ENCODE results near the gene MGAT4A. TPM values are rescaled to one million over a fixed set of nuclear protein-coding genes. Genes with fewer than 3 reads are reported as not detected.

Gene MGAT4A
- total and polyA plus RNA-seq, 2 of the 13 experiments (the other 11 are each of a cell fraction or from before 2014, with no cell fraction given) = 47.2 to 90.9 TPM

DNA sequence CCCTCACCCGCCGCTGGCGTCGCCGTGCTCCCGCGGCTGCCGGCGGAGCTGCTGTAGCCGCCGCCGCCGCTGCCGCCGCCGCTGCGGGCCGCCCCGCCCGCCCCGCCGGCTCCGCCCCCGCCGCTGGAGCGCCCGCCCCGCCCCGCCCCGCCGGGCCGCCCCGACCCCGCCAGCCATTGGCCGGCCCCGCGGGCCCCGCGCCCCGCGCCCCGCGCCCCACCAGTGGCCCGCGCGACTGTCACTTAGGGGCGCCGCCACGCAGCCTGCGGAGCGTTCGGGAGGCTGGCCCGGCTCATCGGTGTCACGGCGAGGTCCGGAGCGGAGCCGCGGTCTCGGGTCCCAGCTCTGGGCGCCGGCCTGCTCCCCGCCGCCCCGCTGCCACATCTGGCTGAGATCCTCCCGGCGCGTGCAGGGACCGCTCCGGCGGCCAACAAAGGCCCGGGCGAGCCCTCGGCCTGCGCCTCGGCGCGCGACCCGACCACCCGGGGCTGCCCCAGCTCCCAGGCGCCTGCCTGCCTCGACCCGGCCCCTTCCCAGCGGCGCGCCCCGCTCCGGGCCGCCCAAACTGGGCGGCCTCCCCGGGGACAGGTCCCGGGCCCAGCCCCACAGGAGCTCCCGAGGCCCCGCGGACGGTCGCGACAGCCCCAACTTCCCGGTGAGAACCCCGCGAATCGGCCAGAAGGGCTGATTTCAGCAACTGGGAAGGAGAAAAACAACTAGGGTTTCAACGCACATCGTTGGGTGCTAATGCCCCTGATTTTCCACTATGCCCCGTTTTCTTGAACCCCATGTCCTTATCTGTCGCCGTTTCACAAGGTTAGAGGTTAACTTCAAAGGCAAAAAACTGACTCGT lies at the start of gene MGAT4A (continued):
- TF ChIP-seq ZFP90 (CRISPR knock-in tag; IDR thresholded peaks at IDR 0.05; ENCODE audit: borderline replicate concordance) (no peak), FOXJ3 (CRISPR knock-in tag; IDR thresholded peaks at IDR 0.05; ENCODE audit: borderline replicate concordance) (no peak), HDAC6 (IDR thresholded peaks at IDR 0.05; ENCODE audit: low read depth, low read length) (peak; percentile 73), GATAD1 (CRISPR knock-in tag; IDR thresholded peaks at IDR 0.05) (peak; percentile 51), ZMAT3 (CRISPR knock-in tag; conservative IDR thresholded peaks at IDR 0.05) (peak; percentile 84), MYC (CRISPR knock-in tag; IDR thresholded peaks at IDR 0.05; ENCODE audit: borderline replicate concordance) (peak; percentile 83), MEIS2 (CRISPR knock-in tag; IDR thresholded peaks at IDR 0.05) (peak; percentile 87), POLR2G (IDR thresholded peaks at IDR 0.05; ENCODE audit: low read depth, low read length) (peak; percentile 83), EP300 (IDR thresholded peaks at IDR 0.05; ENCODE audit: low read depth in 2 of 2, low read length in 2 of 2) (peak in 1 of 2 experiments; percentile 35; a peak in 1 of 4 replicates), EP300 (CRISPR knock-in tag; IDR thresholded peaks at IDR 0.05; ENCODE audit: borderline replicate concordance) (no peak), CREB1 (IDR thresholded peaks at IDR 0.05) (no peak), CREB1 (CRISPR knock-in tag; IDR thresholded peaks at IDR 0.05) (no peak), MED8 (CRISPR knock-in tag; IDR thresholded peaks at IDR 0.05; ENCODE audit: insufficient replicate concordance) (peak; percentile 62), HCFC1 (IDR thresholded peaks at IDR 0.05; ENCODE audit: low read depth, low read length) (no peak), HNRNPL (IDR thresholded peaks at IDR 0.05; ENCODE audit: low read depth, low read length) (0 out of 2 replicates have a peak, but pooled peaks have one; percentile 34), RCOR2 (CRISPR knock-in tag; IDR thresholded peaks at IDR 0.05) (no peak)
- TF ChIP-seq, protein P1, sequence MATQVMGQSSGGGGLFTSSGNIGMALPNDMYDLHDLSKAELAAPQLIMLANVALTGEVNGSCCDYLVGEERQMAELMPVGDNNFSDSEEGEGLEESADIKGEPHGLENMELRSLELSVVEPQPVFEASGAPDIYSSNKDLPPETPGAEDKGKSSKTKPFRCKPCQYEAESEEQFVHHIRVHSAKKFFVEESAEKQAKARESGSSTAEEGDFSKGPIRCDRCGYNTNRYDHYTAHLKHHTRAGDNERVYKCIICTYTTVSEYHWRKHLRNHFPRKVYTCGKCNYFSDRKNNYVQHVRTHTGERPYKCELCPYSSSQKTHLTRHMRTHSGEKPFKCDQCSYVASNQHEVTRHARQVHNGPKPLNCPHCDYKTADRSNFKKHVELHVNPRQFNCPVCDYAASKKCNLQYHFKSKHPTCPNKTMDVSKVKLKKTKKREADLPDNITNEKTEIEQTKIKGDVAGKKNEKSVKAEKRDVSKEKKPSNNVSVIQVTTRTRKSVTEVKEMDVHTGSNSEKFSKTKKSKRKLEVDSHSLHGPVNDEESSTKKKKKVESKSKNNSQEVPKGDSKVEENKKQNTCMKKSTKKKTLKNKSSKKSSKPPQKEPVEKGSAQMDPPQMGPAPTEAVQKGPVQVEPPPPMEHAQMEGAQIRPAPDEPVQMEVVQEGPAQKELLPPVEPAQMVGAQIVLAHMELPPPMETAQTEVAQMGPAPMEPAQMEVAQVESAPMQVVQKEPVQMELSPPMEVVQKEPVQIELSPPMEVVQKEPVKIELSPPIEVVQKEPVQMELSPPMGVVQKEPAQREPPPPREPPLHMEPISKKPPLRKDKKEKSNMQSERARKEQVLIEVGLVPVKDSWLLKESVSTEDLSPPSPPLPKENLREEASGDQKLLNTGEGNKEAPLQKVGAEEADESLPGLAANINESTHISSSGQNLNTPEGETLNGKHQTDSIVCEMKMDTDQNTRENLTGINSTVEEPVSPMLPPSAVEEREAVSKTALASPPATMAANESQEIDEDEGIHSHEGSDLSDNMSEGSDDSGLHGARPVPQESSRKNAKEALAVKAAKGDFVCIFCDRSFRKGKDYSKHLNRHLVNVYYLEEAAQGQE (IDR thresholded peaks at IDR 0.05; ENCODE audit: borderline replicate concordance in 1 of 2, low read depth in 1 of 2, low read length in 2 of 2) = peak in 1 of 2 experiments; percentile 40; a peak in 1 of 4 replicates
- TF ChIP-seq, protein P2, sequence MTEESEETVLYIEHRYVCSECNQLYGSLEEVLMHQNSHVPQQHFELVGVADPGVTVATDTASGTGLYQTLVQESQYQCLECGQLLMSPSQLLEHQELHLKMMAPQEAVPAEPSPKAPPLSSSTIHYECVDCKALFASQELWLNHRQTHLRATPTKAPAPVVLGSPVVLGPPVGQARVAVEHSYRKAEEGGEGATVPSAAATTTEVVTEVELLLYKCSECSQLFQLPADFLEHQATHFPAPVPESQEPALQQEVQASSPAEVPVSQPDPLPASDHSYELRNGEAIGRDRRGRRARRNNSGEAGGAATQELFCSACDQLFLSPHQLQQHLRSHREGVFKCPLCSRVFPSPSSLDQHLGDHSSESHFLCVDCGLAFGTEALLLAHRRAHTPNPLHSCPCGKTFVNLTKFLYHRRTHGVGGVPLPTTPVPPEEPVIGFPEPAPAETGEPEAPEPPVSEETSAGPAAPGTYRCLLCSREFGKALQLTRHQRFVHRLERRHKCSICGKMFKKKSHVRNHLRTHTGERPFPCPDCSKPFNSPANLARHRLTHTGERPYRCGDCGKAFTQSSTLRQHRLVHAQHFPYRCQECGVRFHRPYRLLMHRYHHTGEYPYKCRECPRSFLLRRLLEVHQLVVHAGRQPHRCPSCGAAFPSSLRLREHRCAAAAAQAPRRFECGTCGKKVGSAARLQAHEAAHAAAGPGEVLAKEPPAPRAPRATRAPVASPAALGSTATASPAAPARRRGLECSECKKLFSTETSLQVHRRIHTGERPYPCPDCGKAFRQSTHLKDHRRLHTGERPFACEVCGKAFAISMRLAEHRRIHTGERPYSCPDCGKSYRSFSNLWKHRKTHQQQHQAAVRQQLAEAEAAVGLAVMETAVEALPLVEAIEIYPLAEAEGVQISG (CRISPR knock-in tag; IDR thresholded peaks at IDR 0.05) = peak; percentile 79
- TF ChIP-seq, protein P3, sequence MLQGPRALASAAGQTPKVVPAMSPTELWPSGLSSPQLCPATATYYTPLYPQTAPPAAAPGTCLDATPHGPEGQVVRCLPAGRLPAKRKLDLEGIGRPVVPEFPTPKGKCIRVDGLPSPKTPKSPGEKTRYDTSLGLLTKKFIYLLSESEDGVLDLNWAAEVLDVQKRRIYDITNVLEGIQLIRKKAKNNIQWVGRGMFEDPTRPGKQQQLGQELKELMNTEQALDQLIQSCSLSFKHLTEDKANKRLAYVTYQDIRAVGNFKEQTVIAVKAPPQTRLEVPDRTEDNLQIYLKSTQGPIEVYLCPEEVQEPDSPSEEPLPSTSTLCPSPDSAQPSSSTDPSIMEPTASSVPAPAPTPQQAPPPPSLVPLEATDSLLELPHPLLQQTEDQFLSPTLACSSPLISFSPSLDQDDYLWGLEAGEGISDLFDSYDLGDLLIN (CRISPR knock-in tag; IDR thresholded peaks at IDR 0.05; ENCODE audit: borderline replicate concordance) = peak; percentile 60; the same call in 1 of the 2 replicates
- TF ChIP-seq, protein P4, sequence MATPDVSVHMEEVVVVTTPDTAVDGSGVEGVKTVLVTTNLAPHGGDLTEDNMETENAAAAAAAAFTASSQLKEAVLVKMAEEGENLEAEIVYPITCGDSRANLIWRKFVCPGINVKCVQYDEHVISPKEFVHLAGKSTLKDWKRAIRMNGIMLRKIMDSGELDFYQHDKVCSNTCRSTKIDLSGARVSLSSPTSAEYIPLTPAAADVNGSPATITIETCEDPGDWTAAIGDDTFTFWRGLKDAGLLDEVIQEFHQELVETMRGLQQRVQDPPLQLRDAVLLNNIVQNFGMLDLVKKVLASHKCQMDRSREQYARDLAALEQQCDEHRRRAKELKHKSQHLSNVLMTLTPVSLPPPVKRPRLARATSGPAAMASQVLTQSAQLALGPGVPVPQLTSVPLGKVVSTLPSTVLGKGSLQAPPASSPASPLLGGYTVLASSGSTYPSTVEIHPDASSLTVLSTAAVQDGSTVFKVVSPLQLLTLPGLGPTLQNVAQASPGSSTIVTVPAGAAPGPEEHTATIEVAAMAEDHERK (CRISPR knock-in tag; IDR thresholded peaks at IDR 0.05; ENCODE audit: low read depth) = no peak
